GM19455 (cell line): ENCODE results near the gene C1orf122.

Experiments used
- ATAC-seq: cut with Tn5 transposase; IDR thresholded peaks from one replicate; pipeline ENCODE4 v1.9.1; 2021; ENCODE audit not compliant: unreplicated experiment

C1orf122 gene

DNA sequence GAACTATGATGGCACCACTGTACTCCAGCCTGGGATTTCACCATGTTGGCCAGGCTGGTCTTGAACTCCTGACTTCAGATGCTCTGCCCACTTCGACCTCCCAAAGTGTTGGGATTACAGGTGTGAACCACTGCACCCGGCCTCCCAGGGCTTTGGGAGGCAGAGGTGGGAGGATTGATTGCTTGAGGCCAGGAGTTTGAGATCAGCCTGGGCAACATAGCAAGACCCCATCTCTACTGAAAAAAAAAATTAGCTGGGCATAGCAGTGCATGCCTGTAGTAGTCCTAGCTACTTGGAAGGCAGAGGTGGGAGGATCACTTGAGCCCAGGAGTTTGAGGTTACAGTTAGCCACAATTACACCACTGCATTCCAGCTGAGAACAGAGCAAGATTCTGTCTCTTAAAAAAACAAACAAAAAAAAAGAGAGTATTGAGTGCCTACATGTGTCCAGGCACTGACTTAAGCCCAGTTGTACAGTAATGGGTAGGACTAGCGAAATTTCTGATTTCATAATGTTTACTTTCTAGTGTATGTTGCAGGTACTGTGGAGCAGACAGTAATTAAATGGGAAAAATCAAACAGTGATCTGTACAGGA, 9.7 kb upstream of the C1orf122 start:
- ATAC-seq, result no peak

DNA sequence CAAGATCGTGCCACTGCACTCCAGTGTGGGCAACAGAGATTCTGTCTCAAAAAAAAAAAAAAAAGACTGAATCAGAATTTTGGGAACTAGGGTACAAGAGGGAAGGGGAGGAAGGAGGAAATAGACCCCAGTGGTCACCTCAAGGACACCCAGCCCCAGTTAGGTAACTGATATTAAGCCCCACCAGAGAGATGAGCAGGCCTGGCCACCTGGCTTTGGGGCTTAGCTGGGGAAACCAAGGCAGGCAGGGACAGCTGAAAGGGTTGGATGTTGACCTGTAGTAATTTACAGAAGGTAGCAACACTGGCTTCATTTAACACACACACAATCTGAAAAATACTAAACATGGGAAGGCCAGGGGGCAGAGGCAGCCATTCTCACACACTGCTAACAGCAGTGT, 5.2 kb upstream of the C1orf122 start:
- ATAC-seq, result no peak

- no peak for ATAC-seq
Observed at GRCh38 chr1:37807220-37807554, 403 bp upstream of the C1orf122 start.

GRCh38 chr1:37808369-37809319, 1.1 kb downstream of the C1orf122 start:
- peak; percentile 41 for ATAC-seq

DNA sequence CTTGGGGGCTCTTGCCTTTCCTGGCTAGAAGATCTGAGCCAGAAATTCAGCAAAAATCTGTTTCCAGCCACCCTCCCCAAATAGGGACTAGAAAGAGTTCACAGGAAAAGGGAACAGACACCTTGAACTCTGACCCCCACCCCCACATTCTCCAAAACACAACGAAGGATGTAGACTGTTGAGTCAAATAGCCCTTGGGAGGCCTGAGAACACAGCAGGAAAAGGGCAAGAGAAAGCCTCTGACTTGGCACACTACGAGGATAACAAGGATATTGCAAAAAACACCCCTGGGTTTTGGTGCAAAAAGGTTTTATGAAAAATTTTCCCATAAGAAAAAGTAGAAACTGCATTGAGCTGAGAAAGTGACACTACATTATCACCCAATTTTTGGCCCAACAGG, 2.4 kb downstream of the C1orf122 start:
- ATAC-seq, result no peak

DNA sequence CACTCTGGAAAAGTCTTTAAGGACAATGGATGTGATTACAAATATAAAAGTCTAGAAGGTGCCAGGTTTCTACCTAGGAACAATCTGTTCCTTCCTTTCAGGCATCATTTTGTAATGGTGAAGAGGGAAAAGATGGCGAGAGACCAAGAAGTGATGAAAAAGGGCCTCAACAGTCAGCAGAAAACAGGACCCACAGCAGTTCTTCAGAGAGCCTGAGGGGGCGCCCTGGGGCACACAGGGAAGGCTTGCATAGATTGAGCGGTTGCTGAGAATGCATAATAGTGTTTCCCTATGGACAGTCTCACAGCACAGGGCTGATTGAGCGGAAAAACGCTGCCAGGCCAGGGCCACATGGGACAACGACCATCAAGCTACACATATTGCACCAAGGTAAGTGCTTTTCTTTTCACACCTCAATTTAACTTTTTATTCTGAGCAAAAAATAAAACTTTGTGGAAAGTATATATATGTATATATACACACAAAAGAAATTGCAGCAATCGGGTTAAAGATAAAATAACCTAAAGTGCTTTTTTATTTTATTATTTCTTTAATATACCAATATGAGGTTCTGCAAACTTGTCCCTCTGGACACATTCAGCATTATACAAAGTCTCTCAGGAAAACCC, 3.6 kb downstream of the C1orf122 start:
- no peak for ATAC-seq

GRCh38 chr1:37813529-37814145, 6.0 kb downstream of the C1orf122 start:
- ATAC-seq, result no peak

GRCh38 chr1:37814252-37814651, 6.7 kb downstream of the C1orf122 start:
- ATAC-seq, result no peak

- no peak for ATAC-seq
Observed at GRCh38 chr1:37817481-37817880, 9.9 kb downstream of the C1orf122 start.

GRCh38 chr1:37821481-37821880, 13.9 kb downstream of the C1orf122 start:
- no peak for ATAC-seq

DNA sequence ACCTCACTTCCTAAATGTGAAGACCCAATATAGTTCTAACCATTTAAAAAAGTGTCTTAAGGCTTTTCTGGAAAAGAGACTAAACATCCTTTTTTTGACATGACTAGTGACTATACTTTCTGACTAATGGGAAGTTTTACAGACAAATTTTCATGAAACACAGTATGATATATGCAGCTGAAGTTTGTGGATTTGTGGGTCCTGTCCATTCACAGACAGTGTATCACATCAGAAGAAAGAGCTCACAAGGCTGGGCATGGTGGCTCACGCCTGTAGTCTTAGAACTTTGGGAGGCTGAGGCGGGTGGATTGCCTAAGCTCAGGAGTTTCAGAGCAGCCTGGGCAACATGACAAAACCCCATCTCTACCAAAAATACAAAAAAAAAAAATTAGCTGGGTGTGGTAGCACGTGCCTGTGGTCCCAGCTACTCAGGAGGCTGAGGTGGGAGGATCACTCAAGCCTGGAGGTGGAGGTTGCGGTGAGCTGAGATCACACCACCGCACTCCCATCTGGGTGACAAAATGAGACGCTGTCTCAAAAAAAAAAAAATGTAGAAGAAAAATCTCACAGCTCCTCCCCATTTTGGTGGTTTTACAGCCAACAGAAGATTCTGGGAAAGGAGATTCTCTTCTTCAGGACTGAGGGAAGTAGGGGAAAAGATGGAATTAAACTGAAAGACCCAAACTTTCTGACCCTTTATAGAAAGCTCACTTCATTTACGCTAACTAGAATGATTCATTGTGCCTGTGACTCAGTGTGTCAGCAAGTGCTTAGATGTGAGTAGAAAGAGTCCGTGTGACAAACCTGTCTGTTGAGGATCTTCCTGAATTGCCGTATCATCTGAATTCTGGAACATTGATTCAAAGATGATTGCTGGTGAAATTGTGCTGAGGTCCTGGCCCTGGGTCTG, 15.6 kb downstream of the C1orf122 start:
- ATAC-seq, result no peak

DNA sequence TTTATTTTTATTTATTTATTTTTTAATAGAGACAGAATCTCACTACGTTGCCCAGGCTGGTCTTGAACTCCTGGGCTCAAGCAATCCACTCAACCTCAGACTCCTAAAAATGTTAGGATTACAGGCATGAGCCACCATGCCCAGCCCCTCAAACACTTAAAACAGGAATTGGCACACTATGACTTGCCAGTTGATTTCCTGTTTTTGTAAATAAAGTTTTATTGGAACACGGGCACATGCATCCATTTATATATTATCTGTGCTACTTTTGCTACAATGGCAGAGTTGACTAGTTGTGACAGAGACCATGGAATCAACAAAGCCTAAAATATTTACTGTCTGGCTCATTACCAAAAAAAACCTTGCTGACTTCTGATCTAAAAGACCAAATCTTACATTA, 16.4 kb downstream of the C1orf122 start:
- no peak for ATAC-seq

GRCh38 chr1:37825506-37825905, 17.9 kb downstream of the C1orf122 start:
- ATAC-seq, result no peak

DNA sequence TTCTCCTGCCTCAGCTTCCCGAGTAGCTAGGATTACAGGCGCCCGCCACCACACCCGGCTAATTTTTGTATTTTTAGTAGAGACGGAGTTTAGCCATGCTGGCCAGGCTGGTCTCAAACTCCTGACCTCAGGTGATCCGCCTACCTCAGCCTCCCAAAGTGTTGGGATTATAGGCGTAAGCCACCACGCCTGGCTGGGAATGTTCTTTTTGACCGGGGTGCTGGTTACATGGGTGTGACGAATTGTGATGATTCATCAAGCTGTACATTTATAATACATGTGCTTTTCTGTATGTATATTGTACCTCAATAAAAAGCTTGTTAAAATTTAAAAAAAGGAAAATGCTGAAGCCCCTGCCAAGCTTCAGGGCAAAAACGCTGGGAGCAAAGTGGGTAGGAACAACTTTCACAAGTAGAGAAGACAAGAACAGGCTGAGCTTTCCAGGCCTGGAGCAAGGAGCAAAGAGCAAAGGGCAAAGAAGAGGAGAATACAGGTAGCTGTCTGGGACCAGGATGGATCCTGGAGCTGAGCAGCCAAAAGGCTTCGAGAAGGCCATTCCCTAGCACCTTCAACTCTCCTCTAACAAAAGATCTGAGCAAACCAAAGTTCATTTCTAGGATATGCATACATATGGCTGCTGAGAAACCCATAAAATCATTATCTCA, 21.0 kb downstream of the C1orf122 start:
- no peak for ATAC-seq

- no peak for ATAC-seq
Observed at GRCh38 chr1:37831109-37831508, 23.5 kb downstream of the C1orf122 start.

- no peak for ATAC-seq
Observed at GRCh38 chr1:37831809-37832208, 24.2 kb downstream of the C1orf122 start.

DNA sequence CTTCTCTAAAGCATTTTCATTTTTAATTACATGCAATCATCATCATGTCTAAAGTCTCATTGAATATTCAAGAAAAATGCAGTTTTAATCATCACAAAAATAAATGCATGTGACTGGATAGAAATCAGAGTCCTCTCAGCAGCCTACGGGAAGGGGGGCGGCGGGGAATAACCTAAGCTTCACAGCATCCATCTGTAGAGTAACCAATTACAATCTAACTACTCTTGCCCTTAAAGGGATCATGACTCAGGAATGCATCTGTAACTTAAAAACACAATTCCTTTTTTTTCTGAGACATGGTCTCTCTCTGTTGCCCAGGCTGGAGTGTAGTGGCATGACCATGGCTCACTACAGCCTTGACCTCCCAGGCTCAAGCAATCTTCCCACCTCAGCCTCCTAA, 29.2 kb downstream of the C1orf122 start:
- ATAC-seq, result no peak

GRCh38 chr1:37839676-37840075, 32.1 kb downstream of the C1orf122 start:
- no peak for ATAC-seq

DNA sequence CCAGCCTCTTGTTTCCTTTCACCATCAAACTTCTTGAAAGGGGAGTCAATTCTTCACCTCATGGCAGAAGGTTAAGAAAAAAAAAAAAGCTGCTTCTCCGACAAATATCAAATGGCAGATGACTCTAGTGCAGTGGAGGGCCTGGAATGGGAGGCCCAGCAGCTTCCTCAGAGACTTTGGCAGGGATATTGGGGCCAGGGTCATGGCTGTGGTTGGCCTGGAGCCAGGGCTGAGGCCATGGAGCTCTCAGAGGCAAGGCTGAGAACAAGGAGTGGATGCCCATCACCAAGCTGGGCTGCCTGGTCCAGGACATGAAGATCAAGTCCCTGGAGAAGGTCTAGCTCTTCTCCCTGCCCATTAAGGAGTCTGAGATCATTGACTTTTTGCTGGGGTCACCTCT, 33.1 kb downstream of the C1orf122 start:
- no peak for ATAC-seq

DNA sequence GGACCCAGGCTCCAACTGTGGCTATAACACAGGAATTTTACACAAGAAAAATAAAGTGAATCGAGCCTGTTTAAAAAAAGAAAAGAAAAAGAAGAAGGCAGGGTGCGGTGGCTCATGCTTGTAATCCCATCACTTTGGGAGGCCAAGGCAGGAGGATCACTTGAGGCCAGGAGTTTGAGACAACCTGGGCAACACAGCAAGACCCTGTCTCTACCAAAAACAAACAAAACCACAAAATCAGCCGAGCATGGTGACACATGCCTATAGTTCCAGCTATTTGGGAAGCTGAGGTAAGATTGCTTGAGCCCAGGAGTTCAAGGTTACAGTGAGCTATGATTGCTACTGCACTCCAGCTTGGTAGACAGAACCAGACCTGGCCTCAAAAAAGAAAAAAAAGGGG, 34.1 kb downstream of the C1orf122 start:
- no peak for ATAC-seq
